Peyer's patch (tissue), 4 donors: Measurements from ENCODE around the gene AP5M1.
"Not testable (repeated sequence)": the region's sequence is repeated elsewhere in the genome, so short reads cannot be mapped to it uniquely, and the experiment has no call there.

Experiments
- POLR2A ChIP-seq, 2 donors: fragments of 450-650 bp; IDR thresholded peaks; one replicate each; pipeline ENCODE4 v1.5.1; 2017; ENCODE audit warnings: antibody characterized with exemption in 2 of 2, mild to moderate bottlenecking in 2 of 2, moderate library complexity in 2 of 2
- TF ChIP-seq, protein P1 (sequence below), 6 experiments: fragments of 450-650 bp in 4 of 6; fragments of 200-600 bp in 2 of 6; sonication (generic) in 1 of 6; IDR thresholded peaks; one replicate each; pipeline ENCODE4 v1.5.1; 2017 to 2019; ENCODE audit warnings: antibody characterized with exemption in 6 of 6, mild to moderate bottlenecking in 3 of 6, moderate library complexity in 1 of 6

DNA sequence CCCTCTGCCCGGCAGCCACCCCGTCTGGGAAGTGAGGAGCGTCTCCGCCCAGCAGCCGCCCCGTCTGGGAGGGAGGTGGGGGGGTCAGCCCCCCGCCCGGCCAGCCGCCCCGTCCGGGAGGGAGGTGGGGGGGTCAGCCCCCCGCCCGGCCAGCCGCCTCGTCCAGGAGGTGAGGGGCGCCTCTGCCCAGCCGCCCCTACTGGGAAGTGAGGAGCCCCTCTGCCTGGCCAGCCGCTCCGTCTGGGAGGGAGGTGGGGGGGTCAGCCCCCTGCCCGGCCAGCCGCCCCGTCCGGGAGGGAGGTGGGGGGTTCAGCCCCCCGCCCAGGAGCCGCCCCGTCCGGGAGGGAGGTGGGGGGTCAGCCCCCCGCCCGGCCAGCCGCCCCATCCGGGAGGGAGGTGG is 65.0 kb downstream of the AP5M1 start:
- TF ChIP-seq, protein P1, sequence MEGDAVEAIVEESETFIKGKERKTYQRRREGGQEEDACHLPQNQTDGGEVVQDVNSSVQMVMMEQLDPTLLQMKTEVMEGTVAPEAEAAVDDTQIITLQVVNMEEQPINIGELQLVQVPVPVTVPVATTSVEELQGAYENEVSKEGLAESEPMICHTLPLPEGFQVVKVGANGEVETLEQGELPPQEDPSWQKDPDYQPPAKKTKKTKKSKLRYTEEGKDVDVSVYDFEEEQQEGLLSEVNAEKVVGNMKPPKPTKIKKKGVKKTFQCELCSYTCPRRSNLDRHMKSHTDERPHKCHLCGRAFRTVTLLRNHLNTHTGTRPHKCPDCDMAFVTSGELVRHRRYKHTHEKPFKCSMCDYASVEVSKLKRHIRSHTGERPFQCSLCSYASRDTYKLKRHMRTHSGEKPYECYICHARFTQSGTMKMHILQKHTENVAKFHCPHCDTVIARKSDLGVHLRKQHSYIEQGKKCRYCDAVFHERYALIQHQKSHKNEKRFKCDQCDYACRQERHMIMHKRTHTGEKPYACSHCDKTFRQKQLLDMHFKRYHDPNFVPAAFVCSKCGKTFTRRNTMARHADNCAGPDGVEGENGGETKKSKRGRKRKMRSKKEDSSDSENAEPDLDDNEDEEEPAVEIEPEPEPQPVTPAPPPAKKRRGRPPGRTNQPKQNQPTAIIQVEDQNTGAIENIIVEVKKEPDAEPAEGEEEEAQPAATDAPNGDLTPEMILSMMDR (IDR thresholded peaks at IDR 0.05): not testable (repeated sequence)
- TF ChIP-seq POLR2A (IDR thresholded peaks at IDR 0.05): not testable (repeated sequence)
